Activated CD4-positive, alpha-beta T cell treated with anti-CD3 and anti-CD28 coated beads, Interleukin-2, Interleukin-4, amounts not matched to agents 100 ng/mL and 50 ng/mL, durations not matched to agents 16 hours and 8 hours (primary cell): ENCODE data around the gene SPECC1L.
"Not testable (repeated sequence)": the region's sequence is repeated elsewhere in the genome, so short reads cannot be mapped to it uniquely, and the experiment has no call there.

ENCODE experiments used
- DNase-seq: peaks from one replicate; pipeline ENCODE4 v3.0.0-alpha.2; 2020; ENCODE audit warnings: low spot score

SPECC1L gene

GRCh38 chr22:24287801-24288200 lies 17.2 kb downstream of the SPECC1L start:
- DNase-seq, result not testable (repeated sequence)

- DNase-seq, result no peak
Observed at GRCh38 chr22:24289114-24289513, 18.5 kb downstream of the SPECC1L start.

- DNase-seq, result no peak
Observed at GRCh38 chr22:24289741-24290163, 19.1 kb downstream of the SPECC1L start.

GRCh38 chr22:24290459-24290858 lies 19.8 kb downstream of the SPECC1L start:
- no peak for DNase-seq

GRCh38 chr22:24291515-24292201 lies 21.0 kb downstream of the SPECC1L start:
- no peak for DNase-seq

- DNase-seq, result not testable (repeated sequence)
Observed at GRCh38 chr22:24292202-24292830, 21.7 kb downstream of the SPECC1L start.

DNA sequence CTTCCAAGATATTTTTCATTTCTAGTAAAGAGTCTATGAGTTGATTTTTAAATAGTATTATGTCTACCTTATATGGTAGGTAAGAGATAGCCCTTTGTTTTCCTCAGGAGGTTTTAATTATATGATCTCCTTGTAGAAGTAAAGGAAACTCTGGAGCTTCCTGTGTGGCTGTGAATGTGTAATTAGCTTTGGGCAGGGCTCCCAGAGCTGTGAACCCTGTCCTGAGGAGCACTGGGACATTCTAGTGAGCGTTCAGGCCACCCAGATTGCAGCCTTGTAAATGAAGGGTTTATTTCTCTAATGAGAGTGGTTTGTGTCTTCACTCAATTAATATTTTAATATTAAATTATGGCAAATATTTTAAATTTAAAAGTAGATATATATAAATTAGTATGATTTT lies 24.3 kb downstream of the SPECC1L start:
- not testable (repeated sequence) for DNase-seq

- peak; percentile 47 for DNase-seq
Observed at GRCh38 chr22:24298497-24299155, 28.0 kb downstream of the SPECC1L start.

GRCh38 chr22:24300522-24300921 lies 29.9 kb downstream of the SPECC1L start:
- DNase-seq, result not testable (repeated sequence)

- DNase-seq, result no peak
Observed at GRCh38 chr22:24302591-24302990, 32.0 kb downstream of the SPECC1L start.

- DNase-seq, result no peak
Observed at GRCh38 chr22:24303007-24303406, 32.4 kb downstream of the SPECC1L start.

DNA sequence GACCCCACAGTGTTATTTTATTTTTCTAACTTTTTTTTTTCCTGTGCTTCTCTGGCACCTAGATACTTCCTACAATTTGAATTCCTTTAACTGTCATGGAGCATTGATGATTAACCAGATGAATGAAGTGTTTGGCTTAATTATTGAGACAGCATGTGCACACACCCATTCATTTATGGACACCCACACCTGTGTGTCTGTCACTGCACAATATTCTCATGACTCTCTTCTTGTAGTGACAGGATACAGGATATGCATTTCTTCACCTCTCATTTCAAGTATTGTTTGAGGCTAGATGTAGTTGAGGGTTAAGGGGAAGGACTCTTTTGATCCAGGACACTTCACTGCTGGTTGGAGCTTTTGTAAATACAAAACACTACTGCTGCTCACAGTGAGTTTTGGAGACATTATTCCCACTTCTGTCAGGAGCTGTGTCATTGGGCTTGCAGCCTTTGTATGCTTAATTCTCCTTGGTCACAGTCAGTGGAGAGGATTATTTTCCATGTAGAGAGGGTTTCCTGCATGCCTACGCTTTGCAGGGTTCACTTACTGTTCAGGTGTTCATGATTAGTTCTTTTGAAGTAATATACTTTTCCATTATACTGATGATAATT lies 33.5 kb downstream of the SPECC1L start:
- DNase-seq, result peak; percentile 12

DNA sequence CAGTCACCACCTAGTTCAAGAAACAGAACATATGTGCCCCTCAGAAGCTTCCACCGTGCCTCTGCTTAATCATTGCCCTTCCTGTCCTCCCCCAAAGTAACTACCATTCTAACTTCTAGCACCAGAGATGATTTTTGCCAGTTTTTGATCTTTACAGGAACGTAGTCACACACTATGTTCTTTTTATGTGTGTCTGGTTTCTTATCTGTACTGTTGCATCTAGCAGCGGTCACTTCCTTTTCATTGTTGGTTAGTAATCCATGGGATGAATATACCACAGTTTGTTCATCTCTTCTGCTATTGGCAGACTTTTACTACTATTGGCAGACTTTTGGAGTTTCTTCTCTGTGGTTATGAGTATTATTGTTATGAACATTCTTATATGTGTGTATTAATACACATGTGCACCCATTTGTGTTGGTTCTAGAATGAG lies 34.6 kb downstream of the SPECC1L start:
- DNase-seq, result peak; percentile 62

- no peak for DNase-seq
Observed at GRCh38 chr22:24310969-24311368, 40.3 kb downstream of the SPECC1L start.

- DNase-seq, result no peak
Observed at GRCh38 chr22:24315367-24315966, 44.8 kb downstream of the SPECC1L start.

DNA sequence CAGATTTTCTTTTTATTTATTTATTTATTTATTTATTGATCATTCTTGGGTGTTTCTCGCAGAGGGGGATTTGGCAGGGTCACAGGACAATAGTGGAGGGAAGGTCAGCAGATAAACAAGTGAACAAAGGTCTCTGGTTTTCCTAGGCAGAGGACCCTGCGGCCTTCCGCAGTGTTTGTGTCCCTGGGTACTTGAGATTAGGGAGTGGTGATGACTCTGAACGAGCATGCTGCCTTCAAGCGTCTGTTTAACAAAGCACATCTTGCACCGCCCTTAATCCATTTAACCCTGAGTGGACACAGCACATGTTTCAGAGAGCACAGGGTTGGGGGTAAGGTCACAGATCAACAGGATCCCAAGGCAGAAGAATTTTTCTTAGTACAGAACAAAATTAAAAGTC lies 45.6 kb downstream of the SPECC1L start:
- DNase-seq, result not testable (repeated sequence)

GRCh38 chr22:24317511-24317910 lies 46.9 kb downstream of the SPECC1L start:
- not testable (repeated sequence) for DNase-seq

- no peak for DNase-seq
Observed at GRCh38 chr22:24319451-24319850, 48.8 kb downstream of the SPECC1L start.

DNA sequence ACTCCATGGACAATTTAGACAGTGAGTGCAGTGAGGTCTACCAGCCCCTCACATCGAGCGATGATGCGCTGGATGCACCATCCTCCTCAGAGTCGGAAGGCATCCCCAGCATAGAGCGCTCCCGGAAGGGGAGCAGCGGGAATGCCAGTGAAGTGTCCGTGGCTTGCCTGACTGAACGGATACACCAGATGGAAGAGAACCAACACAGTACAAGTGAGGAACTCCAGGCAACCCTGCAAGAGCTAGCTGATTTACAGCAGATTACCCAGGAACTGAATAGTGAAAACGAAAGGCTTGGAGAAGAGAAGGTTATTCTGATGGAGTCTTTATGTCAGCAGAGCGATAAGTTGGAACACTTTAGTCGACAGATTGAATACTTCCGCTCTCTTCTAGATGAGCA lies 51.4 kb downstream of the SPECC1L start:
- DNase-seq, result no peak

GRCh38 chr22:24322522-24322921 lies 51.9 kb downstream of the SPECC1L start:
- no peak for DNase-seq

GRCh38 chr22:24323233-24323632 lies 52.6 kb downstream of the SPECC1L start:
- no peak for DNase-seq

GRCh38 chr22:24323695-24324094 lies 53.1 kb downstream of the SPECC1L start:
- DNase-seq, result no peak
